ENCODE results near the gene GCNA. TPM values are rescaled to one million over a fixed set of nuclear protein-coding genes. Genes with fewer than 3 reads are reported as not detected.
A peak's percentile ranks its signal among the peaks of the same experiment; 100 is the strongest.
"Not testable (repeated sequence)": the region's sequence is repeated elsewhere in the genome, so short reads cannot be mapped to it uniquely, and the experiment has no call there.

GCNA gene
- total RNA-seq, 1 experiment from 2014 or later, result 1.0 TPM

- TF ChIP-seq USF2 (CRISPR knock-in tag; IDR thresholded peaks at IDR 0.05) (no peak), ZNF671 (CRISPR knock-in tag; IDR thresholded peaks at IDR 0.05) (no peak)
Observed at GRCh38 chrX:71640002-71640401, 61.8 kb downstream of the GCNA start (continued).

DNA sequence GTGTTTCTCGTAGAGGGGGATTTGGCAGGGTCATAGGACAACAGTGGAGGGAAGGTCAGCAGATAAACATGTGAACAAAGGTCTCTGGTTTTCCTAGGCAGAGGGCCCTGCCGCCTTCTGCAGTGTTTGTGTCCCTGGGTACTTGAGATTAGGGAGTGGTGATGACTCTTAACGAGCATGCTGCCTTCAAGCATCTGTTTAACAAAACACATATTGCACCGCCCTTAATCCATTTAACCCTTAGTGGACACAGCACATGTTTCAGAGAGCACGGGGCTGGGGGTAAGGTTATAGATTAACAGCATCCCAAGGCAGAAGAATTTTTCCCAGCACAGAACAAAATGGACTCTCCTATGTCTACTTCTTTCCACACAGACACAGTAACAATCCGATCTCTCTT lies 66.2 kb downstream of the GCNA start:
- ATAC-seq; H3K4me3 Mint-ChIP-seq; DNase-seq (ENCODE audit: low spot score); H3K9me3 Mint-ChIP-seq; H3K36me3 Mint-ChIP-seq; H3K27me3 Mint-ChIP-seq (ENCODE audit: low read depth); POLR2A ChIA-PET; H3K27ac Mint-ChIP-seq; CTCF ChIA-PET; H3K4me1 Mint-ChIP-seq: not testable (repeated sequence)

- ChIA-PET POLR2A (no interaction called here), CTCF (interaction anchor here (1.0 to 3.2 kb wide), 2 partner anchors 27 to 28 kb away, joined by 4 to 10 read pairs; no protein-coding TSS in a partner anchor)
- Mint-ChIP-seq H3K36me3 (peaks cover 3% of the 10 kb centered on the region; the same call in 1 of the 2 replicates), H3K4me1 (no peaks in the 10 kb centered on the region), H3K27ac (no peak overlapping the region), H3K27me3 (ENCODE audit: low read depth) (no peaks in the 10 kb centered on the region), H3K4me3 (no peak overlapping the region), H3K9me3 (no peaks in the 10 kb centered on the region)
- peak; percentile 61 for ATAC-seq
- no peak for TF ChIP-seq TP53 (CRISPR knock-in tag; IDR thresholded peaks at IDR 0.05)
- TF ChIP-seq ESRRA (CRISPR knock-in tag; IDR thresholded peaks at IDR 0.05; ENCODE audit: borderline replicate concordance), result no peak
- TF ChIP-seq NFE2L1 (CRISPR knock-in tag; IDR thresholded peaks at IDR 0.05), result no peak
- no peak for TF ChIP-seq NR3C1 (CRISPR knock-in tag; conservative IDR thresholded peaks at IDR 0.05; ENCODE audit: low read depth)
- TF ChIP-seq ATF1 (CRISPR knock-in tag; IDR thresholded peaks at IDR 0.05), result no peak
- TF ChIP-seq, protein P1, sequence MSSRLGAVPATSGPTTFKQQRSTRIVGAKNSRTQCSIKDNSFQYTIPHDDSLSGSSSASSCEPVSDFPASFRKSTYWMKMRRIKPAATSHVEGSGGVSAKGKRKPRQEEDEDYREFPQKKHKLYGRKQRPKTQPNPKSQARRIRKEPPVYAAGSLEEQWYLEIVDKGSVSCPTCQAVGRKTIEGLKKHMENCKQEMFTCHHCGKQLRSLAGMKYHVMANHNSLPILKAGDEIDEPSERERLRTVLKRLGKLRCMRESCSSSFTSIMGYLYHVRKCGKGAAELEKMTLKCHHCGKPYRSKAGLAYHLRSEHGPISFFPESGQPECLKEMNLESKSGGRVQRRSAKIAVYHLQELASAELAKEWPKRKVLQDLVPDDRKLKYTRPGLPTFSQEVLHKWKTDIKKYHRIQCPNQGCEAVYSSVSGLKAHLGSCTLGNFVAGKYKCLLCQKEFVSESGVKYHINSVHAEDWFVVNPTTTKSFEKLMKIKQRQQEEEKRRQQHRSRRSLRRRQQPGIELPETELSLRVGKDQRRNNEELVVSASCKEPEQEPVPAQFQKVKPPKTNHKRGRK (CRISPR knock-in tag; IDR thresholded peaks at IDR 0.05; ENCODE audit: borderline replicate concordance), result no peak
- no peak for TF ChIP-seq FOXK1 (CRISPR knock-in tag; IDR thresholded peaks at IDR 0.05)
- no peak for DNase-seq (ENCODE audit: low spot score)
Observed at GRCh38 chrX:71650333-71650969, 72.2 kb downstream of the GCNA start.

- Mint-ChIP-seq H3K4me3 (no peak overlapping the region), H3K27me3 (ENCODE audit: low read depth) (no peaks in the 10 kb centered on the region; the same call in 1 of the 2 replicates), H3K9me3 (peaks cover 8% of the 10 kb centered on the region), H3K4me1 (0 out of 2 replicates have a peak, but pooled peaks cover 2% of the 10 kb centered on the region), H3K27ac (no peak overlapping the region), H3K36me3 (no peaks in the 10 kb centered on the region)
- POLR2A ChIA-PET, result no interaction called here
- peak; percentile 60; the same call in 1 of the 2 replicates for ATAC-seq
- CTCF ChIA-PET, result interaction anchor here (0.6 to 3.2 kb wide), 10 partner anchors 11 to 682 kb away, joined by 3 to 10 read pairs (median 3); no protein-coding TSS in a partner anchor
- DNase-seq (ENCODE audit: low spot score), result peak; percentile 42
- TF ChIP-seq, protein P2, sequence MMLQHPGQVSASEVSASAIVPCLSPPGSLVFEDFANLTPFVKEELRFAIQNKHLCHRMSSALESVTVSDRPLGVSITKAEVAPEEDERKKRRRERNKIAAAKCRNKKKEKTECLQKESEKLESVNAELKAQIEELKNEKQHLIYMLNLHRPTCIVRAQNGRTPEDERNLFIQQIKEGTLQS (CRISPR knock-in tag; conservative IDR thresholded peaks at IDR 0.05), result no peak
- TF ChIP-seq MYBL2 (CRISPR knock-in tag; IDR thresholded peaks at IDR 0.05) (no peak), ZNF423 (CRISPR knock-in tag; IDR thresholded peaks at IDR 0.05) (no peak), EMX1 (CRISPR knock-in tag; IDR thresholded peaks at IDR 0.05) (no peak), NR3C1 (CRISPR knock-in tag; conservative IDR thresholded peaks at IDR 0.05; ENCODE audit: low read depth) (no peak)
- TF ChIP-seq, protein P3, sequence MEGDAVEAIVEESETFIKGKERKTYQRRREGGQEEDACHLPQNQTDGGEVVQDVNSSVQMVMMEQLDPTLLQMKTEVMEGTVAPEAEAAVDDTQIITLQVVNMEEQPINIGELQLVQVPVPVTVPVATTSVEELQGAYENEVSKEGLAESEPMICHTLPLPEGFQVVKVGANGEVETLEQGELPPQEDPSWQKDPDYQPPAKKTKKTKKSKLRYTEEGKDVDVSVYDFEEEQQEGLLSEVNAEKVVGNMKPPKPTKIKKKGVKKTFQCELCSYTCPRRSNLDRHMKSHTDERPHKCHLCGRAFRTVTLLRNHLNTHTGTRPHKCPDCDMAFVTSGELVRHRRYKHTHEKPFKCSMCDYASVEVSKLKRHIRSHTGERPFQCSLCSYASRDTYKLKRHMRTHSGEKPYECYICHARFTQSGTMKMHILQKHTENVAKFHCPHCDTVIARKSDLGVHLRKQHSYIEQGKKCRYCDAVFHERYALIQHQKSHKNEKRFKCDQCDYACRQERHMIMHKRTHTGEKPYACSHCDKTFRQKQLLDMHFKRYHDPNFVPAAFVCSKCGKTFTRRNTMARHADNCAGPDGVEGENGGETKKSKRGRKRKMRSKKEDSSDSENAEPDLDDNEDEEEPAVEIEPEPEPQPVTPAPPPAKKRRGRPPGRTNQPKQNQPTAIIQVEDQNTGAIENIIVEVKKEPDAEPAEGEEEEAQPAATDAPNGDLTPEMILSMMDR (IDR thresholded peaks at IDR 0.05), result 0 out of 2 replicates have a peak, but pooled peaks have one; percentile 24
Observed at GRCh38 chrX:71652405-71652804, 74.2 kb downstream of the GCNA start.

Data from WTC11 (cell line).